MM.1S (cell line): ENCODE data around the gene LRRK1.

Source experiments
- DNase-seq: peaks from one replicate; pipeline ENCODE4 v3.0.0-alpha.2; 2015
- H2AFZ ChIP-seq: fragments of 300-600 bp; sonication (generic); 2 replicates; pipeline ENCODE4 v1.6.0; 2016; ENCODE audit warnings: antibody characterized with exemption, low read length
- H3F3A ChIP-seq: fragments of 300-600 bp; sonication (generic); 2 replicates; pipeline ENCODE4 v1.6.1; 2016; ENCODE audit warnings: mild to moderate bottlenecking, antibody characterized with exemption, low read length, moderate library complexity, mixed read lengths; ENCODE audit not compliant: insufficient read depth
- H3K27ac ChIP-seq: fragments of 300-600 bp; sonication (generic); 2 replicates; pipeline ENCODE4 v1.5.1; 2016; ENCODE audit warnings: mild to moderate bottlenecking, low read length
- H3K27me3 ChIP-seq: fragments of 300-600 bp; sonication (generic); replicated peaks from 2 replicates; pipeline ENCODE4 v1.6.0; 2016; ENCODE audit warnings: low read length; ENCODE audit not compliant: insufficient read depth
- H3K36me3 ChIP-seq: fragments of 300-600 bp; sonication (generic); replicated peaks from 2 replicates; pipeline ENCODE4 v1.6.1; 2016; ENCODE audit warnings: mild to moderate bottlenecking, low read length, mixed read lengths; ENCODE audit not compliant: insufficient read depth
- H3K4me1 ChIP-seq: fragments of 300-600 bp; sonication (generic); 2 replicates; pipeline ENCODE4 v1.6.1; 2016; ENCODE audit warnings: low read length, mixed read lengths
- H3K4me2 ChIP-seq: fragments of 300-600 bp; sonication (generic); 2 replicates; pipeline ENCODE4 v1.6.0; 2016; ENCODE audit warnings: low read depth, low read length
- H3K4me3 ChIP-seq: fragments of 300-600 bp; sonication (generic); 2 replicates; pipeline ENCODE4 v1.5.1; 2016; ENCODE audit warnings: low read length, mixed read lengths
- H3K79me2 ChIP-seq: fragments of 300-600 bp; sonication (generic); 2 replicates; pipeline ENCODE4 v1.6.1; 2016; ENCODE audit warnings: mixed run types, low read length, mixed read lengths
- H3K9ac ChIP-seq: fragments of 300-600 bp; sonication (generic); 2 replicates; pipeline ENCODE4 v1.6.1; 2016; ENCODE audit warnings: low read length, mixed read lengths
- H3K9me2 ChIP-seq: fragments of 300-600 bp; sonication (generic); replicated peaks from 2 replicates; pipeline ENCODE4 v1.6.1; 2016; ENCODE audit warnings: mild to moderate bottlenecking, low read length, mixed read lengths; ENCODE audit not compliant: insufficient read depth
- H3K9me3 ChIP-seq: fragments of 300-600 bp; sonication (generic); replicated peaks from 2 replicates; pipeline ENCODE4 v1.6.1; 2016; ENCODE audit warnings: mild to moderate bottlenecking, low read length, mixed read lengths; ENCODE audit not compliant: insufficient read depth
- H4K20me1 ChIP-seq: fragments of 300-600 bp; sonication (generic); 2 replicates; pipeline ENCODE4 v1.6.1; 2016; ENCODE audit warnings: mild to moderate bottlenecking, low read length, moderate library complexity, mixed read lengths; ENCODE audit not compliant: insufficient read depth
- EZH2 ChIP-seq: fragments of 300-600 bp; sonication (generic); optimal IDR thresholded peaks from 2 replicates; pipeline ENCODE3; 2017; ENCODE audit warnings: low read depth, mild to moderate bottlenecking, antibody characterized with exemption, low read length, mixed read lengths
- EZH2phosphoT487 ChIP-seq: fragments of 300-600 bp; sonication (generic); IDR thresholded peaks from 2 replicates; pipeline ENCODE4 v1.6.1; 2018; ENCODE audit warnings: antibody characterized with exemption, low read length
- TF ChIP-seq, protein P1 (sequence below): fragments of 300-600 bp; sonication (generic); IDR thresholded peaks from 2 replicates; pipeline ENCODE4 v1.5.1; 2016; ENCODE audit warnings: antibody characterized with exemption, low read length, mixed read lengths

The LRRK1 gene

GRCh38 chr15:100875976-100876375 lies 43.2 kb upstream of the LRRK1 start:
- H3K79me2 ChIP-seq: no peaks in the 10 kb centered on the region
- TF ChIP-seq EZH2: no peak
- TF ChIP-seq, protein P1, sequence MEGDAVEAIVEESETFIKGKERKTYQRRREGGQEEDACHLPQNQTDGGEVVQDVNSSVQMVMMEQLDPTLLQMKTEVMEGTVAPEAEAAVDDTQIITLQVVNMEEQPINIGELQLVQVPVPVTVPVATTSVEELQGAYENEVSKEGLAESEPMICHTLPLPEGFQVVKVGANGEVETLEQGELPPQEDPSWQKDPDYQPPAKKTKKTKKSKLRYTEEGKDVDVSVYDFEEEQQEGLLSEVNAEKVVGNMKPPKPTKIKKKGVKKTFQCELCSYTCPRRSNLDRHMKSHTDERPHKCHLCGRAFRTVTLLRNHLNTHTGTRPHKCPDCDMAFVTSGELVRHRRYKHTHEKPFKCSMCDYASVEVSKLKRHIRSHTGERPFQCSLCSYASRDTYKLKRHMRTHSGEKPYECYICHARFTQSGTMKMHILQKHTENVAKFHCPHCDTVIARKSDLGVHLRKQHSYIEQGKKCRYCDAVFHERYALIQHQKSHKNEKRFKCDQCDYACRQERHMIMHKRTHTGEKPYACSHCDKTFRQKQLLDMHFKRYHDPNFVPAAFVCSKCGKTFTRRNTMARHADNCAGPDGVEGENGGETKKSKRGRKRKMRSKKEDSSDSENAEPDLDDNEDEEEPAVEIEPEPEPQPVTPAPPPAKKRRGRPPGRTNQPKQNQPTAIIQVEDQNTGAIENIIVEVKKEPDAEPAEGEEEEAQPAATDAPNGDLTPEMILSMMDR: no peak
- TF ChIP-seq EZH2phosphoT487: no peak
- H4K20me1 ChIP-seq: no peaks in the 10 kb centered on the region
- H3K36me3 ChIP-seq: no peaks in the 10 kb centered on the region
- H2AFZ ChIP-seq: no peak overlapping the region
- H3F3A ChIP-seq: no peaks in the 10 kb centered on the region
- no peaks in the 10 kb centered on the region for H3K9me3 ChIP-seq
- no peaks in the 10 kb centered on the region for H3K4me1 ChIP-seq
- H3K27me3 ChIP-seq: peaks cover 20% of the 10 kb centered on the region
- no peak for DNase-seq
- H3K27ac ChIP-seq: no peak overlapping the region
- no peak overlapping the region for H3K4me2 ChIP-seq
- no peaks in the 10 kb centered on the region for H3K9me2 ChIP-seq
- H3K9ac ChIP-seq: no peak overlapping the region
- no peak overlapping the region for H3K4me3 ChIP-seq

DNA sequence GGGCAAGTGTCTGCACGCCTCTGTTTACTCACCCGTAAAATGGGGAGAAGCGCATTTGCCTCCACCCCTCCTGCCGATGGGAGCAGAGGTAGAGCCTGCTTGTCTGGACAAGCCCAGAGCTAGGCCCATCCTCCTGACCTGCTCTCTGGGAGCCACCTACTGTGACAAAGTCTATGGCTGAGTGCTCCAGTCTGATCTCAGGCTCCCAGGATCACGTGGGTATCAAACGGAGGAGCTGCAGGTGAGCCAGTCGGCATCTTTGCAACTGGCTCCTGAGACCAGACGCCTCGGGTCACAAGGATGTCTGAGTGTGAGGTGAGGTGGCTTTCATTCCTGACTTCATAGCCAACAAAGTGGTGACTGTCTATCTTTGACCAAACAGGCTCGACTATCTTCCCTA lies 41.6 kb upstream of the LRRK1 start:
- no peak overlapping the region for H2AFZ ChIP-seq
- H3K4me2 ChIP-seq: no peak overlapping the region
- no peaks in the 10 kb centered on the region for H3K36me3 ChIP-seq
- H3K4me1 ChIP-seq: no peaks in the 10 kb centered on the region
- no peaks in the 10 kb centered on the region for H4K20me1 ChIP-seq
- no peak overlapping the region for H3K27ac ChIP-seq
- TF ChIP-seq, protein P1: no peak
- TF ChIP-seq EZH2phosphoT487 (no peak), EZH2 (no peak)
- H3K4me3 ChIP-seq: no peak overlapping the region
- peaks cover 29% of the 10 kb centered on the region for H3K27me3 ChIP-seq
- no peak for DNase-seq
- H3K9me3 ChIP-seq: no peaks in the 10 kb centered on the region
- H3K79me2 ChIP-seq: no peaks in the 10 kb centered on the region
- H3K9me2 ChIP-seq: no peaks in the 10 kb centered on the region
- no peak overlapping the region for H3K9ac ChIP-seq
- H3F3A ChIP-seq: no peaks in the 10 kb centered on the region

GRCh38 chr15:100878130-100878529 lies 41.0 kb upstream of the LRRK1 start:
- no peak overlapping the region for H3K27ac ChIP-seq

More at GRCh38 chr15:100878130-100878529, 41.0 kb upstream of the LRRK1 start:
- Histone ChIP-seq H3F3A (no peaks in the 10 kb centered on the region), H3K4me1 (no peaks in the 10 kb centered on the region), H3K9me3 (no peaks in the 10 kb centered on the region), H3K4me3 (no peak overlapping the region), H3K9ac (no peak overlapping the region), H3K79me2 (no peaks in the 10 kb centered on the region), H3K27me3 (peaks cover 29% of the 10 kb centered on the region), H3K9me2 (no peaks in the 10 kb centered on the region), H3K4me2 (no peak overlapping the region), H2AFZ (no peak overlapping the region), H3K36me3 (no peaks in the 10 kb centered on the region), H4K20me1 (no peaks in the 10 kb centered on the region)
- no peak for DNase-seq
- TF ChIP-seq EZH2phosphoT487: no peak
- TF ChIP-seq, protein P1: no peak
